Measurements from ENCODE around the gene PADI3.

DNA sequence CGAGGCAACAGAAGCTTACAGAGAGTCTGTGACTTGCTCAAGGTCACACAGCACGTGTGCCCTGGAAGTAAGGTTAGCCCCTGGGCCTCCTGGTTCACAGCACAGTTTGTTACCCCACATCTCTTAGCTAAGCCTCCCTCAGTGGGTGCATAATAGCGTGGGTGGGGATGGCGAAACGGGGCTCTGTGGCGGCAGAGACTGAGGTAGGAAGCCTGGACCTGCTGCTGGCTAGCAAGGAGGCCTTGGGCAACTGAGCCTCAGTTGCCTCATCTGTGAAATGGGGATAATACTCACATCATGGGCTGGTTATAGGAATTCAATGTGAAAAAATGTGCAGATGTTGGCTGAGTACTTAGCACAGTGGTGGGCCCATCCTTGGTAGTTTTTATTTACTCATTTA is 59.7 kb downstream of the PADI3 start:
- no peak for TF ChIP-seq CTCF (IDR thresholded peaks at IDR 0.05)
- TF ChIP-seq POLR2AphosphoS5 (IDR thresholded peaks at IDR 0.05; ENCODE audit: low read depth, low read length): no peak
- TF ChIP-seq JUND (IDR thresholded peaks at IDR 0.05): no peak
- TF ChIP-seq EZH2phosphoT487 (IDR thresholded peaks at IDR 0.05; ENCODE audit: borderline replicate concordance, low read depth): no peak
- no peak for TF ChIP-seq RFX5 (IDR thresholded peaks at IDR 0.05; ENCODE audit: low read length)
- TF ChIP-seq NRF1 (IDR thresholded peaks at IDR 0.05; ENCODE audit: low read depth, low read length): no peak
- no peak for TF ChIP-seq CHD2 (IDR thresholded peaks at IDR 0.05; ENCODE audit: low read length, partially characterized antibody)
- TF ChIP-seq YY1 (IDR thresholded peaks at IDR 0.05; ENCODE audit: low read depth): no peak
